Measurements from ENCODE around the gene CDC42BPG.

CDC42BPG gene

GRCh38 chr11:64864473-64865285 lies 20.2 kb upstream of the CDC42BPG start:
- peak; percentile 70 to 71 for DNase-seq

GRCh38 chr11:64864135-64864472 lies 19.7 kb upstream of the CDC42BPG start:
- no peak for DNase-seq

DNA sequence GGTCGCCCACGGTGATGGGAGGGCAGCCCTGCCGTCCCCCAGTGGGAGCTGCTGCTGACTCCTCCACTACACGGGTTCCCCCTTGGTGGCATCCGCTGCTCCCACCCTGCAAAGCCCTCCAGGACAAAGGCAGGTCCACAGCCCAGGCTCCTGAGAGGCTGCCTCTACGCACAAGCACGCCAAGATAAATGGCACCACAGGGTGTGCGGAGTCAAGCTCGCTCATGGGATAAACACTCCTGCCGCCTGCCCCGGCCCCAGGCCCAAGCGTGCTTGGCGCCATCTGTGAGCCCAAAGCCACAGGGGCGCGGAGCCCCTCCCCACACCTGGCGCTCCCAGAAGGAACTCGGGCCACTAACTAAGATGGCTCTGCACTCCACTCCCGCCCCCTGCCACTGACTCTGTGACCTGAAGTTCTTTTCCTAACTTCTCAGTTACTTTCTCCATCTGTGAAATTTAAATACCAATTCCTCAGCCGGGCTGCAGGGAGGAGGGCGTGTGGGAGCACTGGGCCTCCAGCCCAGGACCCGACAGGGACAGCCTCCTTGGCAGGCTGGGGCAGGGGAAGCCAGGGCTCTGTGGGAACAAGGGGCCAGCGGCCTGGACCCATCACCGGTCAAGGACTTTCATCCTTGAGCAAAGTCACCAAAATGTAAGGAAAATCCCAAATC lies 19.1 kb upstream of the CDC42BPG start:
- no peak for DNase-seq

DNA sequence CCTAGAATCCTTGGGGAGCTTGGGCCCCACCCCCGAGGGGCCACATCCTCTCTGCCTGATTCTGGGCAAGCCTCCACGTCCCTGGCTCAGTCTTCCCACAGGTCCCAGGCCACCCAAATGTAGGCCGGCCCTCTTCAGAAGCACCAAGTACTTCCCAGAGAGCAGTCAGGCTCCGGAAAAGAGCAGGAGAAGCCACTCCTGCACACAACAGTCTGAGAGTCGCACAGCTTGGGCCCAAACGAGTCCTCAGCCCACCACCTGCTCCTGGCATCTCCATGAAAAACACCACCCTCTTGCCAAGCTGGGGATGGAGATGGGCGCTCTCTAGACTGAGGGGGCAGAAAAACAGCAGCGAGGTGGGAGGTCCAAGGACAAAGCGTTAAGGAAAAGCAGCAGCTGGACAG lies 18.5 kb upstream of the CDC42BPG start:
- DNase-seq: no peak

GRCh38 chr11:64861227-64861975 lies 16.9 kb upstream of the CDC42BPG start:
- no peak for DNase-seq

- peak; percentile 69 for DNase-seq
These were observed 15.3 kb upstream of the CDC42BPG start for GRCh38 chr11:64859542-64860414.

DNA sequence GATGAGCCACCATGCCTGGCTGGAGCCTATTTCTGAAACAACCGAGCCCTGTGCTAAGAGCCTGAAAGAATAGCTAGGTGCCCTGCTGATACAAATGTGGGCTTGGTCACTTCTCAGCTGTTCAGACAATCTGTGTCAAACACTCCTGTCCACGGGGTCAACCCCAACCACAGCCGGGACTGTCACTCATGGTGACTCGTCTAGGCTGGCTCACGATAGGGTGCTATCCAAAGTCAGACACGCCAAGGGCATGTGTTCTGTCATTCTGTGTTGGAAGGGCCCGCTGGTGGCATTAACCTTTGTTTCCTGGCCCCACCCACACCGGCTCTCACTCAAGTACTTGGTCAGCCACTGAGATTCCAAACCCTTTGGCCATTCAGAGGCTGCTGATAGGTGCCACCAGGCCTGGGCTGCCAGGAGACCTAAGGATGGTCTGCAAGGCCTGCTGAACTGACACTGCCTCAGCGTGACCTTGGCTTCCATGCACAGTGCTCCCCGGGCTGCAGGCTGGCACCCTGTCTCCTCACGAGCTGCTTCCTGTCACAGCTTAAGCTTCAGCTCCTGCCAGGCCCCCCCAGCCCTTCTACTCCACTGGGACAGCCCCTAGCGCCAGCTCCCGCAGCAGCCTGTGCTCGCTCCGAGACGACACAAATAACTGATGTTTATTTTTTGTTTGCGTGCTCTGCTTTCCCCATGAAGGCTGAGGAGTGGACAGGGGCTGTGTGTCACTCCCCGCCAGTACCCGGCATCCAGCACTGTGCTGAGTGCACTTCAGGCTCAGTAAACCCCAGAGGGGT lies 14.2 kb upstream of the CDC42BPG start:
- peak; percentile 63 to 65 for DNase-seq

GRCh38 chr11:64857485-64857884 lies 13.0 kb upstream of the CDC42BPG start:
- no peak for DNase-seq

GRCh38 chr11:64856382-64857227 lies 12.2 kb upstream of the CDC42BPG start:
- DNase-seq: peak; percentile 66 to 78

- no peak for DNase-seq
These were observed 11.3 kb upstream of the CDC42BPG start for GRCh38 chr11:64855596-64856304.

DNA sequence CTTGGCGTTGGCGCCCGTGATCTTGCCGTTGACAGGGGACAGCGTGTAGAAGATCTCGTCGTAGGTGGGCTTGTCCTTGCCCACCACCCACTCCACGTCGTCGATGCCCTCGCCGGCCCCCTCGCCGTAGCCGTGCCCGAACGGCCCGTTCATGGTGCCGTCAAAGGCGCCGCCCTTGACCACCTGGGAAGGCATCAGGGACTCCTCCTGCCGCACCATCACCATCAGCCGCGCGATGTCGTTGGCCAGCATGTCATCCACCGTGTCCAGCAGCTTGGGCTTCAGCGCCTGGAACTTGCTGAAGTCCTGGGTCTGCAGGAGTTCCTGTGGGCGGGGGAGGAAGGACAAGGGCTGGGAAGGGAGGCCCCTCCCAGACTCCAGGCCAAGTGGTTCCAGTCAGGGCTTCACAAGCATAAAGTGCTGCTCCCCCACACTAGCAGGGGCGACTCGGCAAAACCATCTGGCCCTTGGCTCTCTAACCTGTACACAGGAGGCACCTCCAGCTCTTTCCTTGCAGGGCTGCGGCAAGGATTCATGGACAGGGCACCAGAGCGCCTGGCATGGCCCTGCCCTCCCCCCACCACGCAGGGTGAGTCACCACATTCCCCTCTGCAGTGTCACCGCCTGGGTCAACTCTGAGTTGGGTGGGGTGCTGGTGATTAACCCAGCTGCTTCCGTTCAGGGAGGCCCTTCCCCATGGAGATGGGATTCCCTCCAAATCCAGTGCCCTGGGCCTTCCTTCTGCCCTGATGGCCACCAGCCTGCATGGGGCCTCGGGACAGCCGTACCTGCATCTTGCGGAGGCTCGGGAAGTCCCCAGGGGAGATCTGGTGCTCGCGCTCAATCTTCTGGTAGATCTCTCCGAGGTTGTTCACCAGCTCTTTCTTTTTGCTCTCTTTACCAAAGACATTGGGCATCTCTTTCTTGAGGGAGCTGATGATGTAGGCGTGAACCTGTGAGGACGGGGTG lies 10.4 kb upstream of the CDC42BPG start:
- peak; percentile 54 to 55 for DNase-seq

DNA sequence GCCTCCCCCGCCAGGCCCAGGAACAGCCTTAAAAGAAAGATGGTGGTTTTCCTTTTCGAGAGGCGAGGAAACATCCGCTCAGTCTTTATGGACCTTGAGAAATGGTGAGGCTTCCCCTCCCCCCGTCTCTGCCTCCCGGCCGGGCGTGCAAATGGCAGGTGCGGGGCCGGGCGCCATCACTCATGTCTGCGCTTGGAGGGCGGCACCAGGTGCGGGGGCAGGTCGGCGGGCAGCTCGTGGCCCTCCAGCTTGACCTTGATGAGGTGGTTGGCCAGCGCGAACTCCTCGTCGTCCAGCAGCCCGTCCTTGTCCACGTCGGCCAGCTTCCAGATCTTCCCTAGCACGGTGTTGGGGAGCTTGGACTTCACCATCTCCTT lies 9.7 kb upstream of the CDC42BPG start:
- no peak for DNase-seq

- no peak for DNase-seq
These were observed 9.3 kb upstream of the CDC42BPG start for GRCh38 chr11:64853709-64854108.

DNA sequence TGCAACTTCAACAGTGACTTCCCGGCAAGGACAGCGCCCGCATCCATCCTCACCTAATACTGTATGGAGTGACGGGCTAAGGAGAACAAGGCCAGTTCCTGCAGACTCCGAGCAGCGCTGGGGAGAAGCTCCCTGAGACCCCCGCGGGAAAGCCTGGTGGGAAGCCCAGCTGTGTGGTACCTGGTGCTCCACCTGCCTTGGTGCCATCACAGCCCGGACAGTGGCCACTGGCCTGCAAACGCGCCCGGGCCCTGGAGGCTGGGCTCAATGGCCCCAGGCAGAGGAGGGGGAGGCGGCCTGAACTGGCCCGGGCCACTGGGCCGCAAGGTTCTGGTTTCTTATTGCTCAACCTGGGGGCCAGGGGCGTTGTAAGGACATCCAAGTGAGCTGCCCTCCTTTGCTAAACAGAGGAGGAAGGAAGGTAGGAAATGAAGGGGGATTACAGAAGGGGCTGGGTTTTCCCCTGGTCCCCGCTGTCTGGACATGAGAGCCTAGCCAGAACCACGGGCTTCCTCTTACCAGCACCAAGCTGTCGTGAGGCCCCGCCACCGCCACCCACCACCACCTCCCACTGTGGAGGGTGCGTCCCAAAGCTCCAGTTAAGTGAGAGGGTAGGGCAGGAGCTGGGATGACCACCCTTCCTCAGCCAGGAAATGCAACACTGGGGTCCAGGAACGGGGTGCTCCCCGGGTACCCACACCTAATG lies 8.5 kb upstream of the CDC42BPG start:
- DNase-seq: no peak

- DNase-seq: no peak
These were observed 7.4 kb upstream of the CDC42BPG start for GRCh38 chr11:64851831-64852351.

GRCh38 chr11:64850979-64851567 lies 6.6 kb upstream of the CDC42BPG start:
- peak in 1 of 2 donors; percentile 68 for DNase-seq

- no peak for DNase-seq
These were observed 5.3 kb upstream of the CDC42BPG start for GRCh38 chr11:64849598-64850356.

Data from stimulated activated CD4-positive, alpha-beta T cell treated with anti-CD3 and anti-CD28 coated beads, Interleukin-2, amount 100 ng/mL, for 24 hours (primary cell).